ENCODE measurements around the gene PDE9A. TPM values are rescaled to one million over a fixed set of nuclear protein-coding genes. Genes with fewer than 3 reads are reported as not detected.

Gene PDE9A
- total RNA-seq, 4 donors from 2014 or later, result 2.9 to 16.9 (median 7.0) TPM

GRCh38 chr21:42750737-42751530, 97.5 kb downstream of the PDE9A start:
- no peak for TF ChIP-seq CTCF (IDR thresholded peaks at IDR 0.05)
- ATAC-seq (ENCODE audit: low FRiP score) (no peak), DNase-seq (ENCODE audit: low spot score) (no peak)

GRCh38 chr21:42751866-42752265, 98.4 kb downstream of the PDE9A start:
- ATAC-seq (ENCODE audit: low FRiP score) (no peak), DNase-seq (ENCODE audit: low spot score) (no peak)
- no peak for TF ChIP-seq CTCF (IDR thresholded peaks at IDR 0.05)

- ATAC-seq (ENCODE audit: low FRiP score) (no peak), DNase-seq (ENCODE audit: low spot score) (no peak)
- TF ChIP-seq CTCF (IDR thresholded peaks at IDR 0.05), result no peak
Observed at GRCh38 chr21:42753804-42754203, 100.4 kb downstream of the PDE9A start.

GRCh38 chr21:42754270-42754933, 101.0 kb downstream of the PDE9A start:
- TF ChIP-seq CTCF (IDR thresholded peaks at IDR 0.05), result no peak
- DNase-seq (ENCODE audit: low spot score) (no peak), ATAC-seq (ENCODE audit: low FRiP score) (no peak)

- ATAC-seq (ENCODE audit: low FRiP score), result no peak
- DNase-seq (ENCODE audit: low spot score), result no peak
- no peak for TF ChIP-seq CTCF (IDR thresholded peaks at IDR 0.05)
Observed at GRCh38 chr21:42755031-42755665, 101.7 kb downstream of the PDE9A start.

- TF ChIP-seq CTCF (IDR thresholded peaks at IDR 0.05), result no peak
Observed at GRCh38 chr21:42755766-42756579, 102.6 kb downstream of the PDE9A start.

More at GRCh38 chr21:42755766-42756579, 102.6 kb downstream of the PDE9A start:
- DNase-seq (ENCODE audit: low spot score) (no peak), ATAC-seq (ENCODE audit: low FRiP score) (no peak)
